Inferior parietal cortex (tissue), 1 donor: ENCODE measurements around the gene ALPI.
"Not testable (repeated sequence)": the region's sequence is repeated elsewhere in the genome, so short reads cannot be mapped to it uniquely, and the experiment has no call there.

Experiments
- DNase-seq: peaks from one replicate; pipeline ENCODE4 v3.0.0-alpha.2; 2016; ENCODE audit errors: extremely low spot score

The ALPI gene

DNA sequence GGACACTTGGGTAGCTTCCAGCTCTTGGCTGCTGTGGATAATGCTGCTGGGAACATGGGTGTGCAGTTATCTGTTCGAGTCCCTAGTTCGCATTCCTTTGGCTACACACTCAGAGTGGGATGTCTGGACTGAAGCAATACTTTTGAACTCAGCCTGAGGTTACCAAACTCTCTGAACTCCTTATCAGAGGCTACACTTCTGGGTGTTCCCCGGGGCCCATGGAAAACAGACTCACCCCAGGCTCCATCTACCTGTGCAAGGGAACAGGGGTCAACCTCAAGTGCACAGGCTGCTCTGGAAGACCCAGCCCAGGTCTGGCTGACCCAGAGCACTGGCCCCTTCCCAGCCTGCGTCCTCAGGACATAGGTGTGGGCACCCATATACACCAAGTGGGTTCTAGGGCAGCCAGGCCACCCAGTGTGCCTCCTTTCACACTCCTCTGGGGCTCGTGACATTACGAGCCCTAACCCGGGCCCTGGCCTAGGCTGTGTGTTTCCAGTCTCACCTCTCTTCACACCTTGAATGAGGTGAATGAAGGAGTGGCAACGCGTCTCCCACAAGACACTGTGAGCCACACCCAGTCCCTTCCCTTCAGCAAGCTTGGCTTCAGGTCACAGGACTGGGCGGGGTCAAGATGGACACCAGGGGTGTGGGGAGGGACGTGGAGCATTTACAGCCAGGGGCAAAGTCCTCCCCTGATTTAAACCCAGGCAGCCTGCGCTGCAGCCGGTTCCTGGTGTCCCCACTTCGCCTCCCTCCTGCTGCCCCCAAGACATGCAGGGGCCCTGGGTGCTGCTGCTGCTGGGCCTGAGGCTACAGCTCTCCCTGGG is at the start of gene ALPI:
ALPI (plus strand) TSS at position 728 of the 830 bp plus-strand sequence; CDS start at position 775, 47 bp downstream.
- DNase-seq, result no peak

DNA sequence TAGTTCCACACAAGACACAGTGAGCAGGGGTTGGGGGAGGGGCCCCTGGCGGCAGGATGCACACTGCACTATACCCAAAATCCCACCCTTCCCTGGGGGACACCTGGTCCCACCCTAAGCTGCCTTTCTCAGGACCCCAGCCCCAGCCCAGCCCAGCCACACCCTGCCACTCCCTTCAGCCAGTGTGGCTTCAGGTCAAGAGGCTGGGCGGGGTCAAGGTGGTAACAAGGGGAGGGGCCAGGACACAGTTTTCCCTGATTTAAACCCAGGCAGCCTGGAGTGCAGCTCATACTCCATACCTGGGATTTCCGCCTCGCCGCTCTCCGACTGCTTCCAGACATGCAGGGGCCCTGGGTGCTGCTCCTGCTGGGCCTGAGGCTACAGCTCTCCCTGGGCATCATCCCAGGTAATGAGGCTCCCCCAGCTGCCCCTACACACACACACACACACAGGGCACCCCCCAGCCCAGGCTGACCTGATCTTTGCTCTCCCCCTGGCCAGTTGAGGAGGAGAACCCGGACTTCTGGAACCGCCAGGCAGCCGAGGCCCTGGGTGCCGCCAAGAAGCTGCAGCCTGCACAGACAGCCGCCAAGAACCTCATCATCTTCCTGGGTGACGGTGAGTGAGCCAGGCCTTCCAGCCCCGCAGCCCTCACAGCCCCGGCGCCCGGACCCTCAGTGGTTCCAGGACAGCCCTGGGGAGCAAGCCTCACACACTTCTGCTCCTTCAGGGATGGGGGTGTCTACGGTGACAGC is 49.2 kb upstream of the ALPI start, which contains the start of gene ALPG:
ALPG (plus strand) TSS at position 289 of the 755 bp plus-strand sequence; CDS start at position 340, 51 bp downstream.
- no peak for DNase-seq

DNA sequence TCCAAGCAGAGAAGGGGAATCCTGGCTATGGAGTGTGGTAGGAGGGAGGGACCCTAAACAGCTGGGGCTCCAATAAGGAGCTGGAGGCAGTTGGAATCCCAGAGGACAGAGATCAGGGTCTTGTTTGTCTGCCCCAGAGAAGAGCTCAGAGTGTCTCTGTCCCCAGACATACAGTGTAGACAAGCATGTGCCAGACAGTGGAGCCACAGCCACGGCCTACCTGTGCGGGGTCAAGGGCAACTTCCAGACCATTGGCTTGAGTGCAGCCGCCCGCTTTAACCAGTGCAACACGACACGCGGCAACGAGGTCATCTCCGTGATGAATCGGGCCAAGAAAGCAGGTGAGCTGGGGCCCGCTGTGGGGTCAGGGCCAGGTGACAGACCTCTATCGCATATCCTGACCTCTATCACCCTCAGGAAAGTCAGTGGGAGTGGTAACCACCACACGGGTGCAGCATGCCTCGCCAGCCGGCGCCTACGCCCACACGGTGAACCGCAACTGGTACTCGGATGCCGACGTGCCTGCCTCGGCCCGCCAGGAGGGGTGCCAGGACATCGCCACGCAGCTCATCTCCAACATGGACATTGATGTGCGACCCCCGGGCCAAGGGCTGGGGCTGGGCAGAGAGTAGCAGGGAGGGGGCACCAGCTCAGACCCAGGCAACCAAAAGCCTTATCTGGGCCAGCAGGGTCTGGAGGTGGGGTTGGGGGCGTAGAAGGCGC is 48.4 kb upstream of the ALPI start:
- not testable (repeated sequence) for DNase-seq

DNA sequence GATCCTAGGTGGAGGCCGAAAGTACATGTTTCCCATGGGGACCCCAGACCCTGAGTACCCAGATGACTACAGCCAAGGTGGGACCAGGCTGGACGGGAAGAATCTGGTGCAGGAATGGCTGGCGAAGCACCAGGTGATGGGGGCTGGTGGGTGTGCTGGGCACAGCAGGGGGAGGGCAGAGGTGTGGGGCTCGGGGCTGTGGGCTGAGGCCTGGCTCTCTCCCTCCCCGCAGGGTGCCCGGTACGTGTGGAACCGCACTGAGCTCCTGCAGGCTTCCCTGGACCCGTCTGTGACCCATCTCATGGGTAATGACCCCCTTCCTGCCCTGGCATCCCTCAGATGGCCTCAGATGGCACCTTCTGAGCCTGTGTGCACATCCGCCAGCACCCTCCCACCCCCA is 47.7 kb upstream of the ALPI start:
- DNase-seq, result not testable (repeated sequence)

DNA sequence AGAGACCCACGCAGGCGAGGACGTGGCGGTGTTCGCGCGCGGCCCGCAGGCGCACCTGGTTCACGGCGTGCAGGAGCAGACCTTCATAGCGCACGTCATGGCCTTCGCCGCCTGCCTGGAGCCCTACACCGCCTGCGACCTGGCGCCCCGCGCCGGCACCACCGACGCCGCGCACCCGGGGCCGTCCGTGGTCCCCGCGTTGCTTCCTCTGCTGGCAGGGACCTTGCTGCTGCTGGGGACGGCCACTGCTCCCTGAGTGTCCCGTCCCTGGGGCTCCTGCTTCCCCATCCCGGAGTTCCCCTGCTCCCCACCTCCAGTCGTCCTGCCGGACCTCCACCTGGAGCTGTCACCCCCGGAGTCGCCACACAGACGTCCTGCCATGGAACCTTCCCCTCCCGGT is 46.3 kb upstream of the ALPI start:
- not testable (repeated sequence) for DNase-seq

DNA sequence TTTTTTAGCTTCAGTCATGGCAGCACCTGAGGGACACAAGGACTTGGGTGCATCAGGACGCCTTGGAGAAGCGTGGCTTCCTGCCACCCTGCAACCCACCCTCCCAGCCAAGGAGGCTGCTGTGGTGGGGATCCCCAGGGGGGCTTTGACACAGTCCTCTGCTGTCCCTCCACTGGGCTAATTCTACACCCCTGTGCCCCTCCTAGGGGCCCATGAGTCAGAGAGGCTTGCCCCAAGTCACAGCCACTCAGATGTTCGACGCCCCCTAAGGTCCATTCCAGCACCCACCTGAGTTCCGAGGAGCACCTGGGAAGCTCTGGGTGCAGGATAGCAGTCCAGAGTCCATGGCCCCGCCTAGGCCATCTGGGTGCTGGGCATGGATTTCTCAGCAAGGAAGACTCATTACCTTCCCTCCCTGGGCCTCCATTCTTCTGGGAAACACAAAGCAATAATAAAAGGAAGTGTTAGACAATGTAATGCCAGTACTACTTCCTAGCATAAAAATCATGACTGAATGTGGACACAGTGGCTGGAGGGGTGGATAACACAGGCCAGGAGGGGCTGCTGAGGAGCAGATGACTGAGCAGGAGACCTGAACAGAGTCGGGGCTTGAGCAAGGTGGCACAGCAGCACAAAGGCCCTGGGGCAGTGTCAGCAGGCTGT is 45.6 kb upstream of the ALPI start:
- DNase-seq, result no peak

DNA sequence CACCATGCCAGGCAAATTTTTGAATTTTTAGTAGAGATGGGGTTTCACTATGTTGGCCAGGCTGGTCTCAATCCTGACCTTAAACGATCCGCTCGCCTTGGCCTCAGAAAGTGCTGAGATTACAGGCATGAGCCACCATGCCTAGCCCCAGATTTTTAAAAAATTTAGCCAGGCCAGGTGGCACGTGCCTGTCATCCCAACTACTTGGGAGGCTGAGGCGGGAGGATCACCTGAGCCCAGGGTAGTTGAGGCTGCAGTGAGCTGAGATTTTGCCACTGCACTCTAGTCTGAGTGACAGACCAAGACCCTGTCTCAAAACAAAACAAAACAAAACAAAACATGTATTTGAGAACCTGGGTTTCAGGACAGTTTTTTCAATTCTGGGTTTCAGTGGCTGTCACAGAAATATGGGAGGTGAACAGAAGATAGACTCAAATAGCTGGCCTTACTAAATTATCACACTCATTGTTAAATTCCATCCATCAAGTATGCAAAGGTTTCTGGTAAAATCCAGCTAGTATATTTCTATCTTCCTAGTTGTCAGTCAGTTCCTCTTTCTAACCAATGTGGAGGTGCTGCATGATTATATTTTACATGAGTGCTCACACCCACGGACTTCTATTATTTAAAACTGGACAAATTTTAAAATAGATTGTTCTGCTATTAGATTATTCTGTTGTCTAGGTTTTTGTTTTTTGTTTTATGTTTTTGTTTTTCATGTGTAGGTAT is 43.9 kb upstream of the ALPI start:
- no peak for DNase-seq

DNA sequence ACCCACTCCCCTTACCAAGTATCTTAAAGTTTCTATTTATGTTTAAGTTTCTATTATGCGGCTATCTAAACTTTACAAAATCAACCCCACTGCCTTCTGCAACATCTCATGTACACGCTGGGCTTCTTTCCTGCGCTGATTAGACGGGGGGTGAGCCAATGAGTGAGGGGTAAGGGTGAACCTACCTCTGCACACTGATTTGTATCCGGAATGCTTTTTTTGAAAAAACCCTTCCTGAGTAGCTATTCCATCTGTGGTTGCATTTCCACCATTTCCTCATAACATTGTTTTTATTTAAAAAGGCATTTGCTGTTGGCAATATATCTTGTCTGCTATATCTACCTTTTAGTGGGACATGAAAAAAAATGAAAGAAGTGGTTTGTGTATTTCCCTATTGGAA is 43.0 kb upstream of the ALPI start:
- no peak for DNase-seq

DNA sequence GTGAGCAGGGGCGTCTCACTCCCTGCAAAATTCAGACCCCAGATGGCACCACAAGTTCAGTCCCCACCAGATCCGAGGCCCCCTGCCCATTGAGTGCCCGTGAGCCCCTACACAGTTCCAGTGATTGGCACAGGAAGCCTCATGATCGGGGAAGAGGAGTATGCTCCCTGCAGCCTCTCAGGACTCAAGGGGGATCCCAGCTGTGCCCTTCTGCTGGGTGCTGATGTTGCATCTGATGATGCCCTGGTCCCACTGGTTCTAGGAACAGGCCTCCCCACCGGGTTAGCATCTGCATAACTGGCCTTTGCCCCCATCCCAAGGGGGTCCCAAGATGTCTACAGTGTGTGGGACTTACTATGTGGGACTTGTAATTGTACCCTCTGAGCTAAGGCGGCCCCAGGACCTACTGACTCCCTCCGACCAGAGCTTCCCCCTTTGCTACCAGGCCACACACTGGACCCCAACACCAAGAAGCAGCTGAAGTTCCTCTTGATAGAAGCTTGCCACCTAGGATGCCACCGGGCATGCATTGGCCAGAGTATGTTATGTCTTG is 40.7 kb upstream of the ALPI start:
- no peak for DNase-seq

DNA sequence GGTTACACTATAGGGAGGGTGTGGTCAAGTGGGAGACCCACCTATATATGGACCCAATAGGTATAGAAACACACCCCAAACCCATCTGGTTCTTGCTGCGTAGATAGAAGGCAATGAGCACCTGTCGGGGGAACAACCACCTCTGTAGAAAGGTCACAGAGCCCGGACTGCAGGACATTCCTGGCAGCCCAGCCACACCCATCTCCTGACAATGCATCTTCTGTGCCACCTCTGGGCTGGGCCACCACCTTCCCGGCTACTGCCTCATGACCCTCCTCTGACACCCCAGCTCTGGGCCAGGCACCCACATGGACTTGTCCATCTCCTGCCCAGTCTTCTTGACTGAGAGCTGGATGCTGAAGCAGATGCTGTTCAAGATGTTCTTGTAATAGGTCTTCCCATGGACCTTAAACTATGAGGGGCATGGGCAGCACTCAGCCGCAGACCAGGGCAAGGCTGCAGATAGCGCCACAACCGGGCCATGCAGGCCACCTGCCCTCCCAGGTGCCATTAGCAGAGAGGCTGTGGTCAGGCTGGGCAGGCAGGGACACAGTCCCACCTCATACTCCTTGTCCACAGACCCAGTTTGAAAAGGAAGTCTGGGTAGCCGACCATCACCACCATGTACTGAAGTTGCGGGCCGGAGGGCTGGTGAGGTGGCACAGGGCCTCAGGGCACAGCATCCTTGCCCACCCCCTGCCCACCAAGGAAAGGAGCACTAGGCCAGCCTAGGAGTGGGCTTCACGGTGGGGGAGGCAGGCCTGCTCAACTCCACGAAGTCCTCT is 40.0 kb upstream of the ALPI start:
- DNase-seq, result no peak

DNA sequence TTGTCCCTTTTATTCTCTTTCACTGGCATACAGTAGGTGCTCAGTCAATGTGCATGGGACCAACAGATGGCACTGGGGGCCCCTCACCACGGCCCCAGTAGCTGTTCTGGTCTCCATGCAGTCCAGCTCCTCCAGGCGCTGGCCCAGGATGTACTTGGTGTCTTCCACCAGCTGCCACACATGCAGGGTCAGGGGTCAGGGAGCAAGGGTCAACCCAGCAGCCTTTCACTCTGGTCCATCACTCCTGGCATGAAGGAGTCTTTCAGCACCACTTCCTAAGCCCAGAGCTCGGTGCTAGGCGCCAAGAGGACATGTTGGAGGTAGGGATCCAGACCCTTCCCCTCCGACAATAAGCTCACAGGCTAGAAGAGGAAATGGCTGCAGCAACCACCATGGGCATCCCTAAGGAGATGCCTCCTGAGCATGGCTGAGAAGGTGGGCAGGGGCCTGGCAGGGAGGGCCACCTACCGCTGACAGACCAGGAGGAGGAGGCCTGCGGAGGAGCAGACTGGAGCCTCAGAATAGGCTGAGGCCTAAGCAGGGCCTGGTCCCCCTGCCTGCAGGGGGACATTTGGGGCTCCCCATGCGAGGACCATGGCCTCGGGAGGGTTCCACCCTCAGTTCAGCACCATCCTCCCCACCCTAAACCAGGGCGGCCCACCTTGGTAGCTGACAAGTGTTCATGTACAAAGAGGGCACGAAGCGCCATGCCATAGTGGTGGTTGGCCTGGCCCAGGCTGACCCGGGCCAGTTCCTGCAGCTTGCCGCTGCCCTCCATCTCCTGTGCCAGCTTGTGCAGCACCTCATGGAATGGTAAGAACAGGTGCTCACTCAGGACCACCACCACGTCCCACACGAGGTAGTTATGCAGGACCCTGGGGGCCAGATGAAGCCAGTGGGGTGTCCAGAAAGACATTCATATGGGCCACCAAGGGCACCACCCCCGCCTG is 39.2 kb upstream of the ALPI start:
- DNase-seq, result no peak

DNA sequence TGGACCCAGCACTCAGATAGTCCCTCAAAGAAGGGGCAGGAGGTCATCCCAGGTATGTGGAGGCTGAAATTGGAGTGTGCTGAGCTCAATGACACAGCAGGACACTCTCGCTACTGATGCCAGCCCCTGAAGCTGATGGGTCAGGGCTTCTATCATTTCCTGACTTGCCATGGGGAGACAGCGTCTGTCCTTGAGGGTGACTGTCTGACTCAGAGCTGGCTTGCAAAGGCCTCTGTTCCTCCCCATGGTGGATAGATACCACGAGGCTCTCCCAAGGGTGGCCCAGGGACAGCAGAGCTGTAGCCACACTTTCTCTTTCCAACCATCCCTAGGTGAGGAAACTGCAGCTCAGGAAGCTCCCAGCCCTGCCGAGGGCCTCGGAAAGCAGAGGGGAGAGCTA is 38.5 kb upstream of the ALPI start:
- DNase-seq, result no peak

DNA sequence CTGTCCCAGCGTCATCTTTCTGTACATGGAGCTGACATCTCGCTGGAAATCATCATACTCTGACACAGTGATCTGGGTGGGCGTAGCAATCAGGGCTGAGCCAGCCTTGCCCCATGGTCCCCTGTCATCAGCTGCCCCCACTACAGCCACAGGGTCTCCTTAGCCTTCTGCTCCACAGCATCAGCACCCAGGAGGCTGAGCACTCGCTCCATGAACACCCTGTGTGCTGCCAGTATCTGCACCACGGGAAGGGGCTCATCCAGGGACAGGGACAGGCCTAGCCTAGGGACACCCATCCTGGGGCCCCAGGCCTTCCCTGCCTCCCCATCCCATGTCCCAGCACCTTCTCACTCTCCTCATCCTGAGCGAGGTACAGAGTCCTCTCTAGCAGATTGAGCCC is 37.9 kb upstream of the ALPI start:
- no peak for DNase-seq

DNA sequence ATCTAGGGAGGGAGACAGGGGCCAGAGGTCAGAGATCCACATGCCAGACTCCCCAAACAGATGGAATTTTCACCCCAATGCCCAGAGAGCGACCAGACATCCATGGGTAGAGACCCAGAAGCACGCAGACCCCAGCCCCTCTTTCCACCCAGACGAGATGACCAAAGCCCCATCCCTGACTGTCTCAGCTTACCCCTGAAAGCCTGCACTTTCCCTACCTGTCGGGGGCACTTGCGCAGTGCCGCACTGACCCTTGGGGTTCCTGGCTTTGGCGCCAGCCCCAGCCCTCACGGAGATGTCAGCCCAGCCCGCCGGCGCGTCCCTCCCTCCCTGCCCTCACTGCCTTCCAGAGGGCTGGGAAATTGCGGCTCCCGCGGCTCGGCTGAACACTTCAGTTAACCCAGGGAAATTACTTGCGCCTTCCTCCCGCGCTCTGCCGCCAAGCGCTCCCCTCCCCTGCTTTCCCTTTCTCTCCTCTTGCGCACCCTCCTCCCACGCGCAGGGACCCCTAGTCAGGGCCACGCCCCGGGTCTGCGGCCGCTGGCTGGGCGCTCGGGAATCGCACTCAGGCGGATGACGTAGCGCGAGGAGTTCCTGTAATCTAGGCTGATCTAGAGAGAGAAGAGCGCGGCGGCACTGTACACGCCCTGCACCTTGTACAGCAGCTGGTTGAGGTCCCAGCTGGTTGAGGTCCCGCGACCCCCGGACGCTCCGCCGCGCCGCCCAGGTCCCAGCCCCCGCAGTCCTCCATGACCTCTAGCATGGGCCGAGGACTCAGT is 37.3 kb upstream of the ALPI start:
- no peak for DNase-seq

DNA sequence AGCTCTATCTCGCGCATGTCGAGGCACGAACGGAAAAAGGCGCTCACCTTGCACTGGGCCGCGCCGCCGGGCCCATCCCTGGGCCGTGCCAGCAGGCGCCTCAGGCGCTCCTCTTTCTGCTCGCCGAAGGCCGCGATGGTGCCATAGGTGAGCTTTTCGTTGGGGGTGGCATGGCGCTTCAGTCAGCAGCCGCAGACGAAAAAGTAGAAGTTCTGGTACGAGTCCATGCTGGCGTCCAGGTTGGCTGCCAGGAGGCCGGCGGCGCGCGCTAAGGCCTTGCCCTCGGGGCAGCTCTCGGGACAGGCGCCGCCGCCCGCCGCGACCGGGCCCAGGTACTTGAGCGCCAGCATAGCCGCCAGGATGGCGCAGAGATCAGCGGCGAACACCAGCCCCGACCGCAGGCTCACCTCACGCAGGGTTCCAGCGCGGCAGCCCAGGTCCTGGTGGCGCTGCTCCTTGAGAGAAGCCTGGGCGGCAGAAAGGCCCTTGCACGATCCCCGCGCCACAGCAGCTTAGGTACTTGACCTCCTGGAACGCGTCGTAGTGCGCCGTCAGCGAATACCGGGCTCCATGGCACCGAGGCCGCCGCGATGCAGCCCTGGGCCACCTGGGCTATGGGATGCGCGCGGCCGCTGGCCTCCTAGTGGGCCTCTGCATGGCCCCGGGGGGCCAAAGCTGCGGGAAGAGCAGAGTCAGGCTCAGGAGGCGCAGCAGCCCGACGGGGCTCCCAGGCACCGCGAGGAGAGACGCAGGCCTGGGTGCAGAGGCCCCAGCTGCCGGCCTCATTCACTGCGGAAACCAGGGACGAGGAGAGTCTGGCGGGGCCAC is 36.5 kb upstream of the ALPI start:
- no peak for DNase-seq

DNA sequence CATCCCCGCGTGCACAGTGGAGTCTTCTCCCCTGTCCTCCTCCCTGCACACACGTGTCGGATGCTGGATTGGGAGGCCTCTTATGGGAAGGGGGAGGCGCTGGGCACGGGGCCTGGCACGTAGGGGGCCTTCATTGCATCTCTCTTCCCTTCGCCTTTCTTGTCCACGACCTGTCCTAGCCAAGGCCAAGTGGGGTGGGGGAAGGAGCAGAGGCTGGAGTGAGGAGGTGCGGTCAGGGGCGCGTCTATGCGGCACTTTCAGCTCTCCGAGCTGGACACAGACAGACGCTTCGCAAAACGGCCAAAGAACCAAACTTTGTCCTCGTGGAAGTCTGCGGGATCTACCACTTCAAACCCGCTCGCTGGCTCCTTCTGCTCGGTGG is 35.9 kb upstream of the ALPI start:
- DNase-seq, result no peak
